Brain microvascular endothelial cell (primary cell): ENCODE results near the gene NRP2.

Experiments
- DNase-seq: peaks from one replicate; pipeline ENCODE4 v3.0.0-alpha.2; 2020
- H3K27ac ChIP-seq: fragments of 250-450 bp; sonication (Bioruptor Pico); 2 replicates; pipeline ENCODE4 v1.5.1; 2020; ENCODE audit warnings: mild to moderate bottlenecking, moderate library complexity
- H3K27me3 ChIP-seq: fragments of 250-450 bp; sonication (Bioruptor Pico); replicated peaks from 2 replicates; pipeline ENCODE4 v1.5.1; 2020; ENCODE audit warnings: mild to moderate bottlenecking
- H3K36me3 ChIP-seq: fragments of 250-450 bp; sonication (Bioruptor Pico); replicated peaks from 2 replicates; pipeline ENCODE4 v1.5.1; 2020; ENCODE audit warnings: mild to moderate bottlenecking
- H3K4me3 ChIP-seq: 2 replicates; pipeline ENCODE4 v1.5.1; 2011; ENCODE audit warnings: low read depth, mild to moderate bottlenecking, control low read depth, low read length, moderate library complexity
- in situ Hi-C: cut with HindIII; loops from 2 replicates; pipeline ENCODE4 v1.10.0; 2017; ENCODE audit warnings: low sequenced_read_pairs, low pct_ligation_motif_present
- TF ChIP-seq, protein P1 (sequence below): IDR thresholded peaks from 2 replicates; pipeline ENCODE4 v1.5.1; 2011; ENCODE audit warnings: low read depth, mild to moderate bottlenecking, moderate library complexity, low read length, control low read depth, inconsistent platforms; ENCODE audit errors: missing control alignments

The NRP2 gene

DNA sequence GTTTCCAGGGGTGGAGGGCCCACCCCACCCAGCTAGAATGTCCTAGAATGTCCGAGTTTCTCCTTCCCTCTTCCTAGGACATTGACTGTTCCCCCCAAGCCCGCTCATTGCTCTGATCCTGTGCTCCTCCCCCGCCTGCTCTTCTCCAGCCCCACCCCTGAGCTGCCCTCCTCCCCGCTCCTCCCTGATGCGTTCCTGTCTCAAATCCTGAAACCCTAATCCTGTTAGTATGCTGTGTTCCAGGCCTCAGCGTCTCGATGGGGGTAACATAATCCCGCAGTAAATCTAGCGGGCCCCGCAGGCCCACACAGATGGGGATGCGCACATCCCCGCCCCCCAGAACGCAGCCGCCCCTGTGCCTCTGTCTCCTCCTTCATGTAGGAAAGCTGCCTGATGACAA lies 51.3 kb downstream of the NRP2 start:
- H3K27ac ChIP-seq = peak overlapping the region; percentile 29
- TF ChIP-seq, protein P1, sequence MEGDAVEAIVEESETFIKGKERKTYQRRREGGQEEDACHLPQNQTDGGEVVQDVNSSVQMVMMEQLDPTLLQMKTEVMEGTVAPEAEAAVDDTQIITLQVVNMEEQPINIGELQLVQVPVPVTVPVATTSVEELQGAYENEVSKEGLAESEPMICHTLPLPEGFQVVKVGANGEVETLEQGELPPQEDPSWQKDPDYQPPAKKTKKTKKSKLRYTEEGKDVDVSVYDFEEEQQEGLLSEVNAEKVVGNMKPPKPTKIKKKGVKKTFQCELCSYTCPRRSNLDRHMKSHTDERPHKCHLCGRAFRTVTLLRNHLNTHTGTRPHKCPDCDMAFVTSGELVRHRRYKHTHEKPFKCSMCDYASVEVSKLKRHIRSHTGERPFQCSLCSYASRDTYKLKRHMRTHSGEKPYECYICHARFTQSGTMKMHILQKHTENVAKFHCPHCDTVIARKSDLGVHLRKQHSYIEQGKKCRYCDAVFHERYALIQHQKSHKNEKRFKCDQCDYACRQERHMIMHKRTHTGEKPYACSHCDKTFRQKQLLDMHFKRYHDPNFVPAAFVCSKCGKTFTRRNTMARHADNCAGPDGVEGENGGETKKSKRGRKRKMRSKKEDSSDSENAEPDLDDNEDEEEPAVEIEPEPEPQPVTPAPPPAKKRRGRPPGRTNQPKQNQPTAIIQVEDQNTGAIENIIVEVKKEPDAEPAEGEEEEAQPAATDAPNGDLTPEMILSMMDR = no peak
- H3K4me3 ChIP-seq = no peak overlapping the region
- DNase-seq = no peak
- in situ Hi-C loops = no loop called here
- H3K36me3 ChIP-seq = peaks cover 12% of the 10 kb centered on the region
- no peaks in the 10 kb centered on the region for H3K27me3 ChIP-seq

DNA sequence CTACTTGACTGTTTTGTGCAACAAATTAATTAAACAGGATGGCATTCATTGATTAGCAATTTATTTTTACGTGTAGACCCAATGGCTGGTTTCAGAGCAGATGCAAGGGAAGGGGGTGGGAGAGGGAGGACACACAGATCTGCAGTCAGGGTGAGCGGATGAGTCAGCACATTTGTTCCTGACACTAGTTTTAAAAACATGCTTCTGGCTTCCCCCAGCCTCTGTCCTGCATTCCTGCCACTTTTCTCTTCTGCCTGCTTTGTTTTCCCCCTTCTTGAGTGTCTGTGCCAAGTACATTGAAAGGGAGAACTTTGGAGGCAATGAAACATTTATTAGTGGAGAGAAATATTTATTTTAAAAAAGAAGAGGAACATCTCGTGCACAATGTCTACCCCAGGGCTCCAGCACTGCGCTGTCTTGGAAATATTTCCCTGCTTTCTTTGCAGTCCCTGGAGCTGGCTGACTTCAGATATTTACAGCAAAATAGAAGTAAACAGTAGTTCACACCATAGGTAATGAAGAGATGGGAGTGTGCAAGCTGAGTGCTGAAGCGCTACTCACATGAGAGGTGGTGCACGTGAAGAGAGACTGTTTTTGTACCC lies 52.2 kb downstream of the NRP2 start:
- peak; percentile 87 for DNase-seq
- Histone ChIP-seq H3K27ac (peak overlapping the region; percentile 49), H3K27me3 (no peaks in the 10 kb centered on the region), H3K4me3 (no peak overlapping the region), H3K36me3 (peaks cover 8% of the 10 kb centered on the region)
- TF ChIP-seq, protein P1 = no peak
- in situ Hi-C loops = no loop called here

DNA sequence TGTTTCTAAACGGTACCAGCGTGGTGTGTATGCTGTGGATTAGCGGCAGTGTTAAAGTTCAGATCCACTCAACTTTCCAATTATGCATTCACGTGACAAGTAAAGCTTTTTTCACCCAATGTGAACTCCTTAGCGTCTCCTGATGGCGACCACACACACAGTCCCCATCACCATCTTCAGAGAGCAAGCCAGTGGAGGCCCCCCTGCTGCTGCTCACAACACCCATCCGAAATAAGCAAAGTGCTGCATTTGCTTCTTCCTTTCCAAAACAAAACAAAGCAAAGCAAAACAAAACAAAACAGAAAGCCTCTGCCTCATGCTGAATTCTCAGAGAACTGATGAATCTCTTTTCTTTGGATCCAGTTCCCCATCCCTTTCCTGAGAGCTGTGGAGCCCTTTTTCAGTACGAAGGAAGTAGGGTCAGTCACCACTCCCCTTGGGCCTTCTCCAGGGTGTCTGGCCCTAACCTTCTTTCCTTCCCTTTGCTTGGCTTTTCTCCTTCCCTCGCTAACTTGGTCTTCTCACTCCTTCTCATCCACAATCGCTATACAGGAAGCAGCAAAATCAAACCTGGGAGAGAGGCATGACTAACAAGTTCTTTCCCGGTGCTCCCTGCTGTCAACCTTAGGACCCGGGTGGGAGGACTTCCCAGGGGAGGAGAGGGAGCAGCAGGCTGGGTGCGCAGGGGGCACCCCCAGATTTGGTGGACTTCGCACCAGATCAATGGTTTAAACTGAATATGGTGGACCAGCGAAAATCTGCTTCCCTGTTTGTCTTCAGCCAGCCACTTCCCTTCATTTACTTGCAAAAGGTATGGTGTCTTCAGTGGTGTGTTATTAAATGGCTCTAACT lies 56.0 kb downstream of the NRP2 start:
- TF ChIP-seq, protein P1 = no peak
- Histone ChIP-seq H3K27me3 (no peaks in the 10 kb centered on the region), H3K36me3 (peaks cover 20% of the 10 kb centered on the region), H3K4me3 (no peak overlapping the region), H3K27ac (no peak overlapping the region)
- DNase-seq = no peak
- in situ Hi-C loops = no loop called here

DNA sequence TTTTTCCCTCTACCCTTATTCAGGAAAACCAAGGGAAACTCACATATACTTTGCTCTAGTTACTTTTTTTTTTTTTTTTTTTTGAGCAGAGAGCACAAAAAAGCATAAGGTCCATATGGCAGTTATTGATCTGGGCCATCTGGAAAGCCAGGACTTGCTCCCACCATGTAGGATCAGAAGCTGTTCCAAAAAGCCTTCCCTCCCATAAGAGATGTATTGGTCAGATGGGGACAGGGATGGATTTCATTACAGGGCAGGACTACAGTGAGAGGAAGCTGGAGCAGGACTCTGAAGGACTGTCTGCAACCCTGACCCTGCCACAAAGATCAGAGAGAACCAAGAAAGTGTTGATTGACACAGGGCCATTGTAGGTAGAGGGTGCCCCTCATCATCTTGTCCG lies 57.3 kb downstream of the NRP2 start:
- no peak for DNase-seq
- Histone ChIP-seq H3K4me3 (no peak overlapping the region), H3K27ac (no peak overlapping the region), H3K27me3 (no peaks in the 10 kb centered on the region), H3K36me3 (peaks cover 25% of the 10 kb centered on the region)
- in situ Hi-C loops = no loop called here
- TF ChIP-seq, protein P1 = no peak

DNA sequence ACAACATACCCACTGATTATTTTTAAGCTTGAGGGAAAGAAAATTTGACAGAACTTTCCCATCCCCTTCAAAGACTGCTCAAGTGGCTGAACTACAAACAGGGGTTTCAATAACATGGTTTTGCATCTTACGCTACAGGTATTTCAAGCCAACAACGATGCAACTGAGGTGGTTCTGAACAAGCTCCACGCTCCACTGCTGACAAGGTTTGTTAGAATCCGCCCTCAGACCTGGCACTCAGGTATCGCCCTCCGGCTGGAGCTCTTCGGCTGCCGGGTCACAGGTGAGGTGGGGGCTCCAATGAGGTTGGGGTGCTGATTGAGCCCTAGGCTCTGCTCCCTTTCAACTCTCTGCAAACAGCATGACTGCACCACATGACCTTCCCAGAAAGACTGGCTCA lies 58.1 kb downstream of the NRP2 start:
- DNase-seq = no peak
- TF ChIP-seq, protein P1 = no peak
- in situ Hi-C loops = no loop called here
- no peak overlapping the region for H3K4me3 ChIP-seq
- no peak overlapping the region for H3K27ac ChIP-seq
- no peaks in the 10 kb centered on the region for H3K27me3 ChIP-seq
- H3K36me3 ChIP-seq = peaks cover 25% of the 10 kb centered on the region
